Psoas muscle (tissue), 8 donors: ENCODE measurements around the gene SUB1. TPM values are rescaled to one million over a fixed set of nuclear protein-coding genes. Genes with fewer than 3 reads are reported as not detected.

Experiments
- ATAC-seq, 4 donors: fragments of 200-7000 bp; cut with Tn5 transposase; one replicate each; pipeline ENCODE4 v1.9.1; 2020; ENCODE audit warnings: moderate library complexity in 3 of 4, mild to moderate bottlenecking in 2 of 4
- DNase-seq, 2 donors: peaks; one replicate each; pipeline ENCODE4 v3.0.0-alpha.2; 2020
- H3K27ac ChIP-seq: fragments of 200-600 bp; one replicate; pipeline ENCODE4 v1.8.0; 2022
- H3K27me3 ChIP-seq, 3 donors: fragments of 200-600 bp in 1 of 3; one replicate each; pipeline versions ENCODE4 v1.6.1 to v1.8.0; 2013 to 2022; ENCODE audit warnings: low read length in 2 of 3, mild to moderate bottlenecking in 2 of 3, moderate library complexity in 1 of 3; ENCODE audit not compliant: insufficient read depth in 3 of 3
- H3K36me3 ChIP-seq, 2 donors: fragments of 200-600 bp in 1 of 2; one replicate each; pipeline versions ENCODE4 v1.6.1 to v1.8.0; 2013 to 2022; ENCODE audit warnings: low read depth in 1 of 2, mild to moderate bottlenecking in 1 of 2, moderate library complexity in 1 of 2; ENCODE audit not compliant: insufficient read depth in 1 of 2
- H3K4me1 ChIP-seq: fragments of 200-600 bp; one replicate; pipeline ENCODE4 v1.8.0; 2022
- H3K4me3 ChIP-seq: fragments of 200-600 bp; one replicate; pipeline ENCODE4 v1.8.0; 2022; ENCODE audit warnings: mild to moderate bottlenecking
- H3K9me3 ChIP-seq: fragments of 200-600 bp; one replicate; pipeline ENCODE4 v1.8.0; 2022
- WGBS, 3 donors: extraction: QIAGEN DNeasy Blood & Tissue Kit; methylation state at CpG; one replicate each; pipeline versions ENCODE4 v1.1.6 to v1.1.7; 2013; 5-methylcytosine and 5-hydroxymethylcytosine counted together
- intact Hi-C, 2 donors: fragments of 100-400 bp; cut with DNase I; formaldehyde crosslinking; loops; one replicate each; pipeline versions ENCODE4 v1.11.0 to v1.14.2; 2022
- polyA plus RNA-seq, 3 donors: library from polyadenylated mRNA; stranded (reverse); fragments of 200-250 nt; gene quantifications; one replicate each; pipeline ENCODE4 v1.2.3, GENCODE V29; 2013
- total RNA-seq, 4 donors: library from RNA; stranded (reverse); fragmentation: NEBNext Ultra II Directional in 2 of 4; extraction: Animal tissue kit (Norgen Biotek cat#: 25700) in 2 of 4; gene quantifications; one replicate each; pipeline versions ENCODE4 v1.2.1 to v1.2.4, GENCODE V29; 2021 to 2023
- TF ChIP-seq, protein P1 (sequence below): fragments of 200-600 bp; IDR thresholded peaks from one replicate; pipeline ENCODE4 v1.8.0; 2022; ENCODE audit warnings: antibody characterized with exemption
- donor health status: healthy with polysubstance abuse.
- donor health status: DM: no; HTN: no; CAD: no; lungs with moderate emphysema.
- donor health status: Bipolar disorder and iron deficiency.
- donor health status: healthy.
- donor health status: DM: yes; HTN: yes; CAD: no.
- donor health status: DM: no; HTN: no; CAD: no.
- donor health status: DM: no; HTN: no; CAD: no.
- donor health status: DM: yes; HTN: yes; CAD: no.

The SUB1 gene
- total and polyA plus RNA-seq, 7 donors: 102 to 175 (median 149) TPM

DNA sequence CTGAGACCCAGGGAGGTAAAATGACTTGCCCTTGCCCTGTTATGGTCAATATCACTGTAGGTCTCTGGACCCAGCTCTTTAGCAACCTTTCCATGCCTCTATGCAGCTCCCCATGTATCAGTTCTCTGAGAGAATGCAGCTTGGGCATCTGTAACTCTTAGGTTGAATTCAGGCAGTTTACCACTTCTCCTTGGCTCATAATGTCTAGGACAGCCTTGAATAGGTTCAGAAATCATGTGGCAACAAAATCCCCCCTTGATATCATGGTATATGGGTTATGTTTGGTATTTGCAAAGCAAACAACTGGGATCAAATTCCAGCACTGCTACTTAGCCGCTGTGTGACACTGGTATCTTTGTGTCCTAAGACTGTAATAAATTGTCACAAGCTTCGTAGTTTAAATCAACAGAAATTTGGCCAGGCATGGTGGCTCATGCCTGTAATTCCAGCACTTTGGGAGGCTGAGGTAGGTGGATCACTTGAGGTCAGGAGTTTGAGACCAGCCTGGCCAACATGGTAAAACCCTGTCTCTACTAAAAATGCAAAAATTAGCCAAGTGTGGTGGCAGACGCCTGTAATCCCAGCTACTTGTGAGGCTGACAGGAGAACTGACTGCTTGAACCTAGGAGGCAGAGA lies 10.7 kb upstream of the SUB1 start:
- 52 to 66% (median 56%) methylated on average over 3 of the region's 3 CpGs for WGBS, 3 donors
- DNase-seq (no peak), ATAC-seq (no peak)
- Histone ChIP-seq H3K4me3 (no peak overlapping the region), H3K4me1 (no peaks in the 10 kb centered on the region), H3K27ac (no peak overlapping the region), H3K9me3 (no peaks in the 10 kb centered on the region), H3K36me3 (no peaks in the 10 kb centered on the region), H3K27me3 (no peaks in the 10 kb centered on the region)
- TF ChIP-seq, protein P1, sequence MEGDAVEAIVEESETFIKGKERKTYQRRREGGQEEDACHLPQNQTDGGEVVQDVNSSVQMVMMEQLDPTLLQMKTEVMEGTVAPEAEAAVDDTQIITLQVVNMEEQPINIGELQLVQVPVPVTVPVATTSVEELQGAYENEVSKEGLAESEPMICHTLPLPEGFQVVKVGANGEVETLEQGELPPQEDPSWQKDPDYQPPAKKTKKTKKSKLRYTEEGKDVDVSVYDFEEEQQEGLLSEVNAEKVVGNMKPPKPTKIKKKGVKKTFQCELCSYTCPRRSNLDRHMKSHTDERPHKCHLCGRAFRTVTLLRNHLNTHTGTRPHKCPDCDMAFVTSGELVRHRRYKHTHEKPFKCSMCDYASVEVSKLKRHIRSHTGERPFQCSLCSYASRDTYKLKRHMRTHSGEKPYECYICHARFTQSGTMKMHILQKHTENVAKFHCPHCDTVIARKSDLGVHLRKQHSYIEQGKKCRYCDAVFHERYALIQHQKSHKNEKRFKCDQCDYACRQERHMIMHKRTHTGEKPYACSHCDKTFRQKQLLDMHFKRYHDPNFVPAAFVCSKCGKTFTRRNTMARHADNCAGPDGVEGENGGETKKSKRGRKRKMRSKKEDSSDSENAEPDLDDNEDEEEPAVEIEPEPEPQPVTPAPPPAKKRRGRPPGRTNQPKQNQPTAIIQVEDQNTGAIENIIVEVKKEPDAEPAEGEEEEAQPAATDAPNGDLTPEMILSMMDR: no peak
- intact Hi-C loops: no loop called here

- ATAC-seq: no peak
- Histone ChIP-seq H3K27me3 (no peaks in the 10 kb centered on the region), H3K4me1 (no peaks in the 10 kb centered on the region), H3K9me3 (no peaks in the 10 kb centered on the region), H3K4me3 (no peak overlapping the region), H3K27ac (no peak overlapping the region), H3K36me3 (no peaks in the 10 kb centered on the region)
- DNase-seq: no peak
- WGBS, 3 donors: 86 to 90% (median 88%) methylated on average over 3 of the region's 3 CpGs
- TF ChIP-seq, protein P1: no peak
- intact Hi-C loops: no loop called here
Measured at GRCh38 chr5:32578363-32578762, 7.0 kb upstream of the SUB1 start.

DNA sequence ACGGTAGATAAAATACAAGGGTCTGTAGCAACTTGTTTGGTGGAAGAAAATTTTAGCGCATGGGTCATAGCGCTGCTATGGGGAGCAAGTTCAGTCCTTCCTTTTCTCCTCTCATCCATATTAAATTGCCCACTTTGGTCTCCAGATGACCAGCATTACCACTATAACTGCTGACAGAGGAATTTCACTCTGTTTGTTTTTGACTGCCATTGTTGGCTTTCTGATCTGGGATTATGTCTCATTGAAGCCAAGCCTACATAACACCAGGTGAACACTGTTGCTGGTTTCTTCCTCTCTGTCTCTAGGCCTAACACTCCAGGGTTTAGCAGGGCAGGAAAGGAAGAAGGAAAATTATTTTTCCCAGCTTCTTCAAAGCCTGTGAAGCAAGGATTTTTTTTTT lies 6.6 kb upstream of the SUB1 start:
- H3K36me3 ChIP-seq: no peaks in the 10 kb centered on the region
- H3K9me3 ChIP-seq: no peaks in the 10 kb centered on the region
- no peaks in the 10 kb centered on the region for H3K27me3 ChIP-seq
- WGBS, 3 donors: 94 to 99% (median 95%) methylated on average over 3 of the region's 3 CpGs
- DNase-seq (no peak), ATAC-seq (no peak)
- TF ChIP-seq, protein P1: no peak
- H3K4me3 ChIP-seq: no peak overlapping the region
- no peaks in the 10 kb centered on the region for H3K4me1 ChIP-seq
- no peak overlapping the region for H3K27ac ChIP-seq
- intact Hi-C loops: no loop called here

DNA sequence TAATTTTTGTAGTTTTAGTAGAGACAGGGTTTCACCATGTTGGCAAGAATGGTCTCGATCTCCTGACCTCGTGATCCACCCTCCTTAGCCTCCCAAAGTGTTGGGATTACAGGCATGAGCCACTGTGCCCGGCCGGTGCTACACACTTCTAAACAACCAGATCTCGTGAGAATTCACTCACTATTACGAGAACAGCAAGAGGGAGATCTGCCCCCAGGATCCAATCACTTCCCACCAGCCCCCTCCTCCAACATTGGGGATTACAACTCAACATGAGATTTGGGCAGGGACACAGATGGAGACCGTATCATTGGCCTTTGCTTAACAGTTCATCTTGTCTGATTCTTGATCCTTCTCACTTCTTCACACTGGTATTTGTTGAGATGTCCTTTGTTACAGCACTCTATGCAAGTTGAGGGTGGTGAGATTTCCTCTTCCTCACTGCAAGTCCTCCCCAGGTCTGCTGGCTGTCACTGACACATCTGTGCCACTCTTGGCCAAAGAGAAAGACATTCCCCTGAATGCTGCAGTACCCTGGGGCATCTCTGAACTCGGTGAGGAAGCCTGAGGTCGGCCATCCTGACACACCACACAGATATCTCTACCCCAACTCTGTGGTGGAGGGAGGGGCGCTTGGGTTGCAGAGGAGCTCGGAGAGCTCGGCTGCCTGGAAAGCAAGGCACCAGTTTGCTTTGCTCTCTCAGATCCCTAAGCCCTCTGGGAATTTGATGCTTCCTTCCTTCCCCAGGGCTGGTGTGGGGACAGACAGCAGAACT lies 4.2 kb upstream of the SUB1 start:
- WGBS, 3 donors: 72 to 83% (median 72%) methylated on average over 12 of the region's 12 CpGs
- intact Hi-C loops: no loop called here
- TF ChIP-seq, protein P1: no peak
- H3K9me3 ChIP-seq: no peaks in the 10 kb centered on the region
- DNase-seq (no peak), ATAC-seq (no peak)
- H3K27me3 ChIP-seq: no peaks in the 10 kb centered on the region
- H3K4me1 ChIP-seq: no peaks in the 10 kb centered on the region
- H3K36me3 ChIP-seq: no peaks in the 10 kb centered on the region
- H3K4me3 ChIP-seq: no peak overlapping the region
- H3K27ac ChIP-seq: no peak overlapping the region
